ENCODE data around the gene MTCL3.

Gene MTCL3

GRCh38 chr6:127510876-127511275 is 8.3 kb downstream of the MTCL3 start:
- H3K4me1 ChIP-seq (ENCODE audit: insufficient read depth, low read length, poor library complexity, severe bottlenecking) = no peaks in the 10 kb centered on the region
- no peaks in the 10 kb centered on the region for H3K36me3 ChIP-seq (ENCODE audit: insufficient read depth, low read length)
- H2AFZ ChIP-seq (ENCODE audit: low read length) = no peak overlapping the region
- CTCF ChIA-PET (ENCODE audit: unreplicated experiment) = no interaction called here
- H3K9me2 ChIP-seq (ENCODE audit: insufficient read depth, low read length) = no peaks in the 10 kb centered on the region
- no TSS peak for BruUV-seq (replicated peaks)
- H4K20me1 ChIP-seq (ENCODE audit: insufficient read depth, low read length) = no peaks in the 10 kb centered on the region
- no peak overlapping the region for H3K4me3 ChIP-seq (ENCODE audit: low read depth, low read length, poor library complexity, severe bottlenecking)
- H3K27ac ChIP-seq (ENCODE audit: low read depth, low read length, poor library complexity, severe bottlenecking) = no peak overlapping the region
- DNase-seq (ENCODE audit: low spot score) = no peak
- no peak overlapping the region for H3K4me2 ChIP-seq (ENCODE audit: low read length)
- H3K79me2 ChIP-seq (ENCODE audit: insufficient read depth, low read depth, low read length) = no peaks in the 10 kb centered on the region
- POLR2A ChIA-PET = no interaction called here
- intact Hi-C loops (cut with micrococcal nuclease; ENCODE audit: unreplicated experiment) = no loop called here
- TF ChIP-seq CTCF (conservative IDR thresholded peaks at IDR 0.05; ENCODE audit: low read length) = no peak
- no peak for TF ChIP-seq EZH2phosphoT487 (IDR thresholded peaks at IDR 0.05; ENCODE audit: borderline replicate concordance, low read depth, low read length)
- H3K9me3 ChIP-seq (ENCODE audit: low read length) = no peaks in the 10 kb centered on the region

GRCh38 chr6:127506894-127507293 is 12.2 kb downstream of the MTCL3 start:
- Histone ChIP-seq H3K36me3 (ENCODE audit: insufficient read depth, low read length) (no peaks in the 10 kb centered on the region), H3K9me2 (ENCODE audit: insufficient read depth, low read length) (no peaks in the 10 kb centered on the region), H3K4me2 (ENCODE audit: low read length) (no peak overlapping the region), H3K79me2 (ENCODE audit: insufficient read depth, low read depth, low read length) (no peaks in the 10 kb centered on the region), H3K4me1 (ENCODE audit: insufficient read depth, low read length, poor library complexity, severe bottlenecking) (no peaks in the 10 kb centered on the region), H3K27ac (ENCODE audit: low read depth, low read length, poor library complexity, severe bottlenecking) (no peak overlapping the region), H2AFZ (ENCODE audit: low read length) (no peak overlapping the region), H3K4me3 (ENCODE audit: low read depth, low read length, poor library complexity, severe bottlenecking) (no peak overlapping the region), H3K9me3 (ENCODE audit: low read length) (no peaks in the 10 kb centered on the region), H4K20me1 (ENCODE audit: insufficient read depth, low read length) (no peaks in the 10 kb centered on the region)
- POLR2A ChIA-PET = interaction anchor here (0.7 kb wide), 1 partner anchor 13 kb away, joined by 3 read pairs; no protein-coding TSS in a partner anchor
- intact Hi-C loops (cut with micrococcal nuclease; ENCODE audit: unreplicated experiment) = no loop called here
- DNase-seq (ENCODE audit: low spot score) = no peak
- no TSS peak for BruUV-seq (replicated peaks)
- CTCF ChIA-PET (ENCODE audit: unreplicated experiment) = no interaction called here
- TF ChIP-seq CTCF (conservative IDR thresholded peaks at IDR 0.05; ENCODE audit: low read length) (no peak), EZH2phosphoT487 (IDR thresholded peaks at IDR 0.05; ENCODE audit: borderline replicate concordance, low read depth, low read length) (no peak)

GRCh38 chr6:127503022-127503421 is 16.1 kb downstream of the MTCL3 start:
- Histone ChIP-seq H3K27ac (ENCODE audit: low read depth, low read length, poor library complexity, severe bottlenecking) (no peak overlapping the region), H3K9me3 (ENCODE audit: low read length) (no peaks in the 10 kb centered on the region), H3K79me2 (ENCODE audit: insufficient read depth, low read depth, low read length) (no peaks in the 10 kb centered on the region), H2AFZ (ENCODE audit: low read length) (no peak overlapping the region), H3K4me2 (ENCODE audit: low read length) (no peak overlapping the region), H3K4me1 (ENCODE audit: insufficient read depth, low read length, poor library complexity, severe bottlenecking) (no peaks in the 10 kb centered on the region), H3K36me3 (ENCODE audit: insufficient read depth, low read length) (no peaks in the 10 kb centered on the region), H3K4me3 (ENCODE audit: low read depth, low read length, poor library complexity, severe bottlenecking) (no peak overlapping the region), H4K20me1 (ENCODE audit: insufficient read depth, low read length) (no peaks in the 10 kb centered on the region), H3K9me2 (ENCODE audit: insufficient read depth, low read length) (no peaks in the 10 kb centered on the region)
- ChIA-PET CTCF (ENCODE audit: unreplicated experiment) (no interaction called here), POLR2A (interaction anchor here (0.9 kb wide), 1 partner anchor 9 kb away, joined by 3 read pairs; no protein-coding TSS in a partner anchor)
- BruUV-seq (replicated peaks) = no TSS peak
- no peak for DNase-seq (ENCODE audit: low spot score)
- TF ChIP-seq EZH2phosphoT487 (IDR thresholded peaks at IDR 0.05; ENCODE audit: borderline replicate concordance, low read depth, low read length) = no peak
- TF ChIP-seq CTCF (conservative IDR thresholded peaks at IDR 0.05; ENCODE audit: low read length) = no peak
- intact Hi-C loops (cut with micrococcal nuclease; ENCODE audit: unreplicated experiment) = no loop called here

All from OCI-LY7 (cell line).